ENCODE measurements around the gene TJAP1.
A peak's percentile ranks its signal among the peaks of the same experiment; 100 is the strongest.
"Not testable (repeated sequence)": the region's sequence is repeated elsewhere in the genome, so short reads cannot be mapped to it uniquely, and the experiment has no call there.

TJAP1 gene

DNA sequence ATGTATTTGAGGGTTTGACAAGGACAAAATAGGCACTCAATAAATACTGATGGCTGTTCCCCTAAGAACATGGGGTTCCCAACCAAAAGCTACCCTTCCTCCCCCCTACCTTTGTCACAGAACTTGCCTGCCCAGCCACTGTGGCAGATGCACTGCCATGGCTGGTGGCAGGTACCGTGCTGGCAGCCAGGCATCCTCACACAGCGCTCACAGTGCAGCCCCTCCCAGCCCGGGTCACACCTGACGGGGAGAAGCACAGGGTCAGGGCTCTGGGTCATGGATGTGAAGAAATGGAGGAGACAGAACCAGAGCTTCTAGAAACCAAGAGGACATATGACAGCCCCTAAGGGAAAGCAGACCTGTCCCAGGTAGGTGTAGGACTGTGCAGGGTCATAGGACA, 24.5 kb upstream of the TJAP1 start:
- DNase-seq (ENCODE audit: low read depth in 2 of 2) = no peak

DNA sequence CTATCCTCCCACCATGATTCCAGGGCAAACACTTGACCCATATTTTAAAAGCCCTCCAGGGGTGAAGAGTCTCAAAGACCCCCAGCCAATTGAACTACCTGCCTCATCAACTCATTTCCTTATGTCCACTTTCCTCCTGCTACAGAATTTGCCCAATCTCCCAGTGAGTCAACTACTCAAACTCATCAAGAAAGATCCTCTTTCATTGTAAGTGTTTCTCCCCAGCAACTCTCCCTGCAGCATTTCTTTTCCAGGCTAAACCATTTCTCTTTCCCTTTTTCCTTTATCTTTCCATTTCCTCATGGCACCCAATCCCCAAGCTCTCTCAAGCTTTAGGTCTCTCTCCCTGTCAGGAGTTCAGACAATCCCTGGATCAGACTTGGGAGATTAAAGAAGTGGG, 23.5 kb upstream of the TJAP1 start:
- DNase-seq (ENCODE audit: low read depth in 2 of 2) = no peak

DNA sequence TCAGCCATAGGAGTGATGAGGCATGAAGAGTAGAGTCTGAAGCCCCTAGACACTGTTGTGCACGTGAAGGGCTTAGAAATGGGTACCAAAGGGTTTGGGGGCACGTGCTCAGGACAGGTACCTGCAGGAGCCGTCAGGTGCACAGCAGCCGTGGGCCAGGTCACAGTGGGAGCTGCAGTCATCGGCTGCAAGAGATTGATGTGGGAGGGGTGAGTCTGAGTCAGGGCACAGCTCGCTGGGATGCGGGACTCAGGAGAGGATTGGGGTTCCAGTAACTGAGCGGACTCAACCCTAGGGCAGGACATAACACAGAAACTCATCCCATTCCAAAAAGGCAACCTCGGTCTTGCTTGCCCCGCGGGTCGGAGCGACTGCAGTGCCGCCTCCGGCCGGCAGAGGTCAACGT, 23.1 kb upstream of the TJAP1 start:
- peak; percentile 16 to 54 for DNase-seq (ENCODE audit: low read depth in 2 of 2)

GRCh38 chr6:43454696-43455530, 22.5 kb upstream of the TJAP1 start:
- DNase-seq (ENCODE audit: low read depth in 2 of 2) = peak in 1 of 2 donors; percentile 9

- peak; percentile 18 to 42 for DNase-seq (ENCODE audit: low read depth in 2 of 2)
Measured at GRCh38 chr6:43455531-43456428, 21.6 kb upstream of the TJAP1 start, which contains the start of gene DLK2. Gene DLK2, minus strand, starts transcription at chr6:43455548. Its CDS starts 723 bp downstream, at chr6:43454825.

DNA sequence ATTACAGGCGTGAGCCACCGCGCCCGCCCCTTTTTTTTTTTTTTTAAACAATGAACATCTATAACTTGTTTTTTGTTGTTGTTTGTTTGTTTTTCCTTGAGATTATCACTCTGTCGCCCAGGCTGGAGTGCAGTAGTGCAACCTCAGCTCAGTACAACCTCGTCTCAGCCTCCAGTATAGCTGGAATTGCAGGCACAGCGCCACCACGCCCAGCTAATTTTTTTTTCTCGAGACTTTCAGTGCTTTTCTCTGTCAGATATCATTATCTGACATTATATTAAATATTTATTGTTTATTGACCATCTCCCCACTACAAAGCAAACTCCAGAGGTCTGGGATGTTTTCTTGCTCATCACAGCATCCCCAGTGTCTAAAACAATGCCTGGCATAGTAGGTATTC, 19.7 kb upstream of the TJAP1 start:
- DNase-seq (ENCODE audit: low read depth in 2 of 2) = no peak

DNA sequence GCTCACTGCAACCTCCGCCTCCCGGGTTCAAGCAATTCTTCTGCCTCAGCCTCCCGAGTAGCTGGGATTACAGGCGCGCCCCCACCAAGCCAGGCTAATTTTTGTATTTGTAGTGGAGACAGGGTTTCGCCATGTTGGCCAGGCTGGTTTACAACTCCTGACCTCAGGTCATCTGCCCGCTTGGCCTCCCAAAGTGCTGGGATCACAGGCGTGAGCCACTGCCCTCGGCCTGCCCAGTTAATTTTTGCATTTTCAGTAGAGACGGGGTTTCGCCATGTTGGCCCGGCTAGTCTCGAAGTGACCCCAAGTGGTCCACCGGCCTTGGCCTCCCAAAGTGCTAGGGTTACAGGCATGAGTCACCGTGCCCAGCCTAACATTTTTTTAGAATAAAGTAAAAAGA, 19.2 kb upstream of the TJAP1 start:
- not testable (repeated sequence) for DNase-seq (ENCODE audit: low read depth in 2 of 2)

DNA sequence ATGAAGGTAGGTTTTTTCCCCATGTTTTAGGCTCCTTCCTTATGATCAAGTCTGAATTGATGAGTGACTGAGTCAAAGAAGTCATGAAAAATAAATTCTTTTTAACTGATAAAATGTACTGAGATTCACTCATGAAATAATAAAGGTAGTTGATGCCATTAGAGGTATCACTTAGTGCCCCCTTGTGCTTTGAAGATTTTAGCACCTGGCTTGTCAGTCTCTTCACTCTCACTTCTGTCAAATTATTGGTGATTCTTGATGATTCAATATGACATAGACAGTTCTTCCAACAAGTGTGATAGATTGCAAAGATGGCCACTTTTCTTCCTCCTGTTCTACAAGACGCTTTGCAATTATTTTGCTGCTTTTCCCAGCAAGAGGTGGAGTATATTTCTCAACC, 17.8 kb upstream of the TJAP1 start:
- no peak for DNase-seq (ENCODE audit: low read depth in 2 of 2)

- DNase-seq (ENCODE audit: low read depth in 2 of 2) = no peak
Measured at GRCh38 chr6:43460032-43460431, 17.3 kb upstream of the TJAP1 start.

GRCh38 chr6:43461936-43462335, 15.4 kb upstream of the TJAP1 start:
- DNase-seq (ENCODE audit: low read depth in 2 of 2) = no peak

DNA sequence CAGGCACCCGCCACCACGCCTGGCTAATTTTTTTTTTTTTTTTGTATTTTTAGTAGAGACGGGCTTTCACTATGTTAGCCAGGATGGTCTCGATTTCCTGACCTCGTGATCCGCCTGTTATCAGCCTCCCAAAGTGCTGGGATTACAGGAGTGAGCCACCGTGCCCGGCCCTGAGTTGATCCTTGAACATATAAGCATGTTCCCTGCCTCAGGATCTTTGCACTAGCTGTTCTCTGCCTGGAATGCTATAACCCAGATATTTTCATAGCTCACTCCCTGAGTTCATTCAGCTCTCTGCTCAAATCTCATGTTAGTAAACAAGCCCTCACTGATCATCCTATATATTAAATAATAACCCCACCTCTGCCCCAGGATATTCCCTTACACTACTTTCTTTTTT, 13.0 kb upstream of the TJAP1 start:
- DNase-seq (ENCODE audit: low read depth in 2 of 2) = no peak

DNA sequence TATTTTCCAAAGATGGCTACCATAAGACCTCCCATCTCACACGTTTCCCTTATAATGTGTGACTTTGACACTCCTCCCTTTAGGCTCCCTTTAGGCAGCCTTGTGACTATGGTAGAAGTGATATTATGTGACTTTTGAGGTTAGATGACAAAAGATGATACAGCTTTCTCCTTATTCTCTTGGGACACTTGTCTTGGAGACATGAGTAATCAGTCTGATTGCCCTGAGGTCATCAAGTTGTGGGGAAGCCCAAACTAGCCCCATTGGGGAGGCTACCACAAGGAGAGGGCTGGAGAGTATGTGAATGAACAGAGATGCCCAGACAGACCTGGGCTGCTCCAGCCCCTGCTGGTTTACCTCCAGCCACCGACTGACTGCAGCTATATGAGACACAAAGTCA, 11.4 kb upstream of the TJAP1 start:
- DNase-seq (ENCODE audit: low read depth in 2 of 2) = no peak

GRCh38 chr6:43467265-43467664, 10.1 kb upstream of the TJAP1 start:
- not testable (repeated sequence) for DNase-seq (ENCODE audit: low read depth in 2 of 2)

DNA sequence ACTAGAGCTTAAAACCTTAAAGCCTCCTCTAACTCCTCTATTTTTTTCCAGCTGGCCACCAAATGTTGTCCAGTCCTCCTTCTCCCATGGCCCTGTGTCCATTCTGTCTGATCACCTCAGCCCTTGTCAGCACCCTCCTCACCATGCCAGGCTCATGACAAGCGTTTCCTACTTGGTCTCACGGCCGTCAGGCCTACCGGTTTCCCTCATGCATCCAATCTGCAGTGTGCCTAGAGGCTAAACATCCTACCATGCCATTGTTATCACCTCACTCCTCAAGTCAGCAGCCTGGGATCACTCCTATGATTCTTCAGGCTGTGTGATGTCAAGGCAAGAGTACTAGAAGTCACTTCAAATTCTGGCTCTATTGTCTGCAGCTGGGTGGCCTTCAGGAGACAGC, 9.6 kb upstream of the TJAP1 start:
- no peak for DNase-seq (ENCODE audit: low read depth in 2 of 2)

GRCh38 chr6:43468240-43468639, 9.1 kb upstream of the TJAP1 start:
- no peak for DNase-seq (ENCODE audit: low read depth in 2 of 2)

- DNase-seq (ENCODE audit: low read depth in 2 of 2) = no peak
Measured at GRCh38 chr6:43468748-43469681, 8.4 kb upstream of the TJAP1 start.

DNA sequence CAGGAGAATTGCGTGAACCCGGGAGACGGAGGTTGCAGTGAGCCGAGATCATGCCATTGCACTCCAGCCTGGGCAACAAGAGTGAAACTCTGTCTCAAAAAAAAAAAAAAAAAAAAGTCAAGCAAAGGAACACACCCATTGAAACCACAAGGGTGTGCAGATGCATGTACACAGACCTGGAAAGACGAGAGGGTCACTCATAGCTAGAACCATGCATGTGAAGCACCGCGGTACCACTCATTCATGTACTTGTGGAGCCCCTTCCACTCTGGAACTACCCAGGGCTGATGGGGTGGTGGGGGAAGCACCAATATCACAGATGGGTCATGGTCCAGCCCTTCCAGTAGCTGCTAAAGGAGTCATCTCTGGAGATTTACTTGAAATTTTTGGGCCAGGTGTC, 7.4 kb upstream of the TJAP1 start:
- no peak for DNase-seq (ENCODE audit: low read depth in 2 of 2)

GRCh38 chr6:43471399-43471798, 6.0 kb upstream of the TJAP1 start:
- no peak for DNase-seq (ENCODE audit: low read depth in 2 of 2)

DNA sequence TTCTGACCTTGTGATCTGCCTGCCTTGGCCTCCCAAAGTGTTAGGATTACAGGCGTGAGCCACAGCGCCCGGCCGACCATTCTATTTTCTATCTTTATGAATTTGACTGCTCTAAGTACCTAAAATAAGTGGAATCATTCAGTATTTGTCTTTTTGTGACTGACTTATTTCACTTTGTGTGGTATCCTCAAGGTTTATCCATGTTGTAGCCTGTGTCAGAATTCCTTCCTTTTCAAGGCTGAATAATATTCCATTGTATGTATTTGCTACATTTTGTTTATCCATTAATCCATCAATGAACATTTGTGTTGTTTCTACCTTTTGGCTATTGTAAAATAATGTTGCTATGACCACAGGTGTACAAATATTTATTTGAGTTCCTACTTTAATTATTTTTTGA, 4.9 kb upstream of the TJAP1 start:
- no peak for DNase-seq (ENCODE audit: low read depth in 2 of 2)

DNA sequence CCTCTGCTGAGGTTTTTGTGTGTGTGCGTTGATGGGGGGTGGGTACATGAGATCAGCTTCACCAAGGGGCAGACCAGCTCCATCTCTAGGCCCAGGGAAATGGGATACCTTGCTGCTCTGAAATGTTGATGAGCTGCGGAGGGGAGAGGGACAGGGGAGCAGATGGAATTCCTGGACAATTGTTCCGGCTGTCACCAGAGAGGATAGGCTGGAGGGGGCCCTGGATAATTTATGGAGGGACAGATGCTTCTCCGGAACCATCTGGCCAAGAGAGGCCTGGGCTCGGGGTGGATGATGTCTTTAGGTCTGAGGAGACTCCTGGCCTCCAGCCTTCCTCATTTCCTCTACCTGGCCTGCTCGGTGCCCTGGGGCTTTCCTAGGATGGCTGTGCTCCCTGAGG, 1.9 kb upstream of the TJAP1 start:
- DNase-seq (ENCODE audit: low read depth in 2 of 2) = no peak

GRCh38 chr6:43476746-43477145, 624 bp upstream of the TJAP1 start:
- no peak for DNase-seq (ENCODE audit: low read depth in 2 of 2)

DNA sequence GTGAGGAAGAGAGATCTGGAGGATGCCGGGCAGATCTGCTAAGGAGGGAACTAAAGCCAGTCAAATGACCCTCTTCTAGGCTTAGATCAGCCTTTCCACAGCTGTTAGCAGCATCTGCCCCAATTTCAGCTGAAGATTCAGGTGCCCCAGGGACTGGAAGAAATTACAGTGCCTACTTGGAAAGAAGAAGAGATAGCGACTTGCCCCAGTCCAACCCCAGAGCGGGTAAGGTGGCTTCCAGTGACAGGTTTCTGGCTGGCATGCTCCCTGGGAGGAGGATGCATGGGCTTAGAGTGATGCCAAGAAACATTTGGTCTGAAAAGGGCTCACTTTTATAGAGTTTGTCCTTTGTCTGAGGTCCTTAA, 620 bp downstream of the TJAP1 start:
- DNase-seq (ENCODE audit: low read depth in 2 of 2) = no peak

All from stimulated activated CD4-positive, alpha-beta T cell treated with anti-CD3 and anti-CD28 coated beads, Interleukin-15, amount 100 ng/mL, for 48 hours (primary cell).